Activated B cell treated with CpG ODN at 0.5 μM for 24 hours (primary cell): Measurements from ENCODE around the gene MARCHF6. TPM values are rescaled to one million over a fixed set of nuclear protein-coding genes. Genes with fewer than 3 reads are reported as not detected.

Source experiments
- ATAC-seq: fragments of 200-7000 bp; cut with Tn5 transposase; one replicate; pipeline ENCODE4 v1.10.0; 2021; ENCODE audit warnings: low read depth, mild to moderate bottlenecking, moderate library complexity
- CTCF ChIA-PET: fragments of 350-600 bp; sonication (Branson Sonifier 250); formaldehyde crosslinking; loops from one replicate; lab custom pipeline; 2021; ENCODE audit warnings: antibody characterized with exemption; lab: Charles Lee
- POLR2A ChIA-PET: fragments of 350-600 bp; sonication (Branson Sonifier 250); formaldehyde crosslinking; loops from one replicate; lab custom pipeline; 2021; ENCODE audit warnings: antibody characterized with exemption; lab: Charles Lee
- DNase-seq: peaks from one replicate; pipeline ENCODE4 v3.0.0; 2022
- H3K27ac Mint-ChIP-seq: one replicate; pipeline ENCODE4 v1.8.0; 2020; ENCODE audit warnings: mixed read lengths
- H3K27me3 Mint-ChIP-seq: one replicate; pipeline ENCODE4 v1.8.0; 2021; ENCODE audit warnings: mixed read lengths
- H3K36me3 Mint-ChIP-seq: one replicate; pipeline ENCODE4 v1.8.0; 2021; ENCODE audit warnings: low read depth, mixed read lengths
- H3K4me1 Mint-ChIP-seq: one replicate; pipeline ENCODE4 v1.8.0; 2021; ENCODE audit warnings: mixed read lengths
- H3K4me3 Mint-ChIP-seq: one replicate; pipeline ENCODE4 v1.8.0; 2020; ENCODE audit warnings: mild to moderate bottlenecking, mixed read lengths
- H3K9me3 Mint-ChIP-seq: one replicate; pipeline ENCODE4 v1.8.0; 2020; ENCODE audit warnings: mixed read lengths
- intact Hi-C: fragments of 100-400 bp; cut with micrococcal nuclease; formaldehyde crosslinking; loops from one replicate; pipeline ENCODE4 v1.15.1; 2024
- total RNA-seq: library from RNA; stranded (reverse); gene quantifications from 2 replicates; pipeline ENCODE4 v1.2.3, GENCODE V29; 2022
- TF ChIP-seq, protein P1 (sequence below): fragments of 200-600 bp; IDR thresholded peaks from one replicate; pipeline ENCODE4 v1.8.0; 2022; ENCODE audit warnings: antibody characterized with exemption, mild to moderate bottlenecking

MARCHF6 gene
- total RNA-seq, 1 donor from 2014 or later = 124 TPM

DNA sequence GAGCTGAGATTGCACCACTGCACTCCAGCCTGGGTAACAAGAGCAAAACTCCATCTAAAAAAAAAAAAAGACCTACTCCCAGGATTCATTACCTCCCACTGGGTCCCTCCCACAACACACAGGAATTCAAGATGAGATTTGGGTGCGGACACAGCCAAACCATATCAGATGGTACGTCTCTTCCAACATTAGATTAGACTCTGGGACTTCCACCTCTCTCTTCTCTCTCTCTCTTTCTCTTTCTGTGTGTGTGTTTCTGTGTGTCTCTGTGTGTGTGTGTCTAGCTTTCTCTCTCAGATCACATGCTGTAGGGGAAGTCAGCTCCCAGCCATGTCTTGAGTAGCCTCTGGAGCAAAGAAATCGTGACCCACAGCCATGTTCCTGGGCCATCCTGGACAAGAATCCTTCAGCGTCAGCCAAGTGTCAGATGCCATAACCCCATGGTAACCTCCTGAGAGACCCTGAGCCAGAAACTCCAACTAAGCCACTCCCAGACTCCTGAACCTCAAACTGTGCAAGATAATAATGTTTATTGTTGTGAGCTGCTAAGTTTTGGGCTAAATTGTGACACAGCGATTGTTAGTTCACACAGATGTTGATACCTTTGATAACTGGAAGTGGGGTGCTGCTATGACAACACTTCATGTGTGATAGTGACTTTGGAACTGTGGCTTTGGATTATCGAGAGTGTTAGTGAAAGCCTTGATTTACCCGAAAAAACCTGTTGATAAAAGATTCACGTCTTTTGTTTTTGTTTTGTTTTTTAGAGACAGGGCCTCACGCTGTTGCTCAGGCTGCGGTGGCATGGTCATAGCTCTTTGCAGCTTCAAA lies 41.7 kb upstream of the MARCHF6 start:
- ATAC-seq (no peak), DNase-seq (no peak)
- H3K27ac Mint-ChIP-seq = no peak overlapping the region
- no peak overlapping the region for H3K4me3 Mint-ChIP-seq
- H3K27me3 Mint-ChIP-seq = peaks cover 19% of the 10 kb centered on the region
- CTCF ChIA-PET = no interaction called here
- peaks cover 8% of the 10 kb centered on the region for H3K4me1 Mint-ChIP-seq
- H3K9me3 Mint-ChIP-seq = no peaks in the 10 kb centered on the region
- POLR2A ChIA-PET = no interaction called here
- TF ChIP-seq, protein P1, sequence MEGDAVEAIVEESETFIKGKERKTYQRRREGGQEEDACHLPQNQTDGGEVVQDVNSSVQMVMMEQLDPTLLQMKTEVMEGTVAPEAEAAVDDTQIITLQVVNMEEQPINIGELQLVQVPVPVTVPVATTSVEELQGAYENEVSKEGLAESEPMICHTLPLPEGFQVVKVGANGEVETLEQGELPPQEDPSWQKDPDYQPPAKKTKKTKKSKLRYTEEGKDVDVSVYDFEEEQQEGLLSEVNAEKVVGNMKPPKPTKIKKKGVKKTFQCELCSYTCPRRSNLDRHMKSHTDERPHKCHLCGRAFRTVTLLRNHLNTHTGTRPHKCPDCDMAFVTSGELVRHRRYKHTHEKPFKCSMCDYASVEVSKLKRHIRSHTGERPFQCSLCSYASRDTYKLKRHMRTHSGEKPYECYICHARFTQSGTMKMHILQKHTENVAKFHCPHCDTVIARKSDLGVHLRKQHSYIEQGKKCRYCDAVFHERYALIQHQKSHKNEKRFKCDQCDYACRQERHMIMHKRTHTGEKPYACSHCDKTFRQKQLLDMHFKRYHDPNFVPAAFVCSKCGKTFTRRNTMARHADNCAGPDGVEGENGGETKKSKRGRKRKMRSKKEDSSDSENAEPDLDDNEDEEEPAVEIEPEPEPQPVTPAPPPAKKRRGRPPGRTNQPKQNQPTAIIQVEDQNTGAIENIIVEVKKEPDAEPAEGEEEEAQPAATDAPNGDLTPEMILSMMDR = no peak
- intact Hi-C loops = loop anchor here (2.0 kb wide), 1 partner anchor 41 kb away; the partner anchor contains the start of gene MARCHF6
- H3K36me3 Mint-ChIP-seq = no peaks in the 10 kb centered on the region

DNA sequence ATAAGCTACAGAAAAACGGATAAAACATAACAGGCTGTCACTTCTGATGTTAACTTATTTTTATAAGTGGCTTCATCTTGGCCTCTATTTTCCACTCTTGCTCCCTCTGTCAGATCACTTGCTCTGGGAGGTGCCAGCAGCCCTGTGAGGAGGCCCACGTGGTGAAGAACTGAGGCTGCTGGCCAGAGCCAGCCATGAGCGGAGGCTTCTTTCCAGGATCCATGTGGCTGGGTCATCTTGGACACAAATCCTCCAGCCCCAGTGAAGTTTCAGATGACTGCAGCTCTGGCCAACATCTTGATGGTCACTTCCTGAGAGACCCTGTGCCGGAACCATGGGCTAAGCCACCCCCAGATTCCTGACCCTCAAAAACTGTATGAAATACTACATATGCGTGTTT lies 38.3 kb upstream of the MARCHF6 start:
- POLR2A ChIA-PET = interaction anchor here (1.6 kb wide), 1 partner anchor 38 kb away, joined by 4 read pairs; the partner anchor contains the start of gene MARCHF6

DNA sequence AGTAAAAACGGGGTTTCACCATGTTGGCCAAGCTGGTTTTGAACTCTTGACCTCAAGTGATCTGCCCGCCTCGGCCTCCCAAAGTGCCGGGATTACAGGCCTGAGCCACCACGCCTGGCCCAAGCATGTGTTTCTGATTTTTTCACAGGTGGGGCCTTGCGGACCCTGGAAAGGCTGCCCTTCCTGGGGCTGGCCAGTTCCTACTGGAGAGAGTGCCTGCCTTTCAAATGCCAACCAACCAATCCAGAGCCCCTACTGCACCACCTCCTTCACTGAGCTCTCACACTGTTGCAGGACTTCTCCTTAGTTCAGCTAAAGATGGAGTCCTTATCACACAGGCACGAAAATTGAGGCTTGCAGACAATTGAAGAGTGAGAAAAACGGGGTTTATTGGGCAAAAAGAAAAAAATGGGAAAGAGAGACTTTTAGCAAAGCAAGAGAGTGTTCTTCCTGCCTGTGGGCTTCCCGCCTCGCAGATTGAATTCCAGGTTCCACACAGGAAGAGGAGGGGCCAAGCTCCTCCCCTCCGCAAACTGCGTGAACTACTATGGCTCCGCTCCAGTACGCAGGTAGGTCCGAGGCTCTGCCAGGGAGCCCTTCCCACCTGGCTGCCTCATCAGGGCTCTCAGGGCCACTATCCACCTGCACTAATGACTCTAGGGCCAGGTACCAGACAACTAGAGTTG lies 37.5 kb upstream of the MARCHF6 start:
- ChIA-PET POLR2A (interaction anchor here (1.6 kb wide), 1 partner anchor 37 kb away, joined by 4 read pairs; the partner anchor contains the start of gene MARCHF6), CTCF (no interaction called here)
- Mint-ChIP-seq H3K27me3 (peaks cover 2% of the 10 kb centered on the region), H3K27ac (no peak overlapping the region), H3K36me3 (no peaks in the 10 kb centered on the region), H3K9me3 (no peaks in the 10 kb centered on the region), H3K4me3 (no peak overlapping the region), H3K4me1 (no peaks in the 10 kb centered on the region)
- intact Hi-C loops = no loop called here
- TF ChIP-seq, protein P1 = no peak
- no peak for ATAC-seq
- DNase-seq = no peak

More for the DNA sequence above, 38.3 kb upstream of the MARCHF6 start:
- H3K27me3 Mint-ChIP-seq = peaks cover 2% of the 10 kb centered on the region
- no peak overlapping the region for H3K27ac Mint-ChIP-seq
- H3K36me3 Mint-ChIP-seq = no peaks in the 10 kb centered on the region
- ATAC-seq = no peak
- intact Hi-C loops = no loop called here
- no peak overlapping the region for H3K4me3 Mint-ChIP-seq
- CTCF ChIA-PET = no interaction called here
- no peaks in the 10 kb centered on the region for H3K4me1 Mint-ChIP-seq
- H3K9me3 Mint-ChIP-seq = no peaks in the 10 kb centered on the region
- DNase-seq = no peak
- TF ChIP-seq, protein P1 = no peak

DNA sequence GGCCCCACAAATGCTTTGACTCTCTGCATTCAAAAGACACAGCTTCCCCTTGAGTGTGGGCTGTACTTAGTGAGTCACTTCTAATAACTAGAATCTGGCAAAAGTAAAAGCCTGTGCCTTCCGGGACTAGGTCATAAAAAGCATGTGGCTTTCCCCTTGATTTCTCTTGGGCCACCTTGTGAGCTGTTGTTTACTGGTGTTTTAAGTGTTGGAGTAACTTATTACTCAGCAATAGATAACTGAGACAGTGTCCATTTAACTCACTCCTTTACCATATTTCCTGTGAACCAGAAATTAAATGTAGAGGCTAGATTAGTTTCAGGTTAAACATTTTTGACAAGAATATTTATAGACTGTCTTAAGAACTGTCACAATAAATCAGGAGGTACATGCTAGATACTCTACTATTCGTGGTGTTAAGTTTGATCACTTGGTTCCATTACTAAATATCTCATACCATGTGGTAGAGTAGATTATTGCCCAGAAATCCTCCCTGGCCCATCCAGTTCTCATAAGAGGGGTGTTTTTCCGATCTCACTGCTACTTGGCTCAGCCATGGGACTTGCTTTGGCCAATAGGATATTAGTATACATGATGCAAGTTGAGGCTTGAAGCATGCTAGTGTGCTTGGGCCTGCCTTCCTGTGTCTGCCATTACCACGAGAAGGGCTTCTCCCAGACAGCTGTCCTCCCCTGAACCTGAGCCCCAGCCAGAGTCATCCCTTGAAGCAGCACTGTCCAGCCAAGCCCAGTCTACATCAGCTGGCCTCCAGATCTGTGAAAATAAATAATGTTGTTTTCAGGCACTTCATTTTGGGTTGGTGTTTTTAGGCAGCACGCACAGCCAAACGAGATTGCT lies 35.4 kb upstream of the MARCHF6 start:
- TF ChIP-seq, protein P1 = no peak
- H3K27me3 Mint-ChIP-seq = peaks cover 2% of the 10 kb centered on the region
- H3K27ac Mint-ChIP-seq = no peak overlapping the region
- intact Hi-C loops = no loop called here
- DNase-seq = no peak
- ATAC-seq = no peak
- H3K36me3 Mint-ChIP-seq = no peaks in the 10 kb centered on the region
- no peak overlapping the region for H3K4me3 Mint-ChIP-seq
- ChIA-PET POLR2A (no interaction called here), CTCF (no interaction called here)
- H3K4me1 Mint-ChIP-seq = no peaks in the 10 kb centered on the region
- no peaks in the 10 kb centered on the region for H3K9me3 Mint-ChIP-seq
